Measurements from ENCODE around the gene PATJ. TPM values are rescaled to one million over a fixed set of nuclear protein-coding genes. Genes with fewer than 3 reads are reported as not detected.

PATJ gene
- polyA plus RNA-seq, 1 donor (not counting 4 experiments of a cell fraction or from before 2014, with no cell fraction given), result 28.1 TPM

GRCh38 chr1:61921435-61921834 lies 179.2 kb downstream of the PATJ start:
- no peaks in the 10 kb centered on the region for H3K27me3 ChIP-seq (ENCODE audit: control insufficient read depth, extremely low read depth, insufficient read depth, low read length)
- H2AFZ ChIP-seq (ENCODE audit: control insufficient read depth, low read length), result no peak overlapping the region
- H3K27ac ChIP-seq (ENCODE audit: control insufficient read depth, insufficient read depth, low read length), result no peak overlapping the region
- H3K4me1 ChIP-seq (ENCODE audit: control insufficient read depth, extremely low read depth, insufficient read depth, low read length), result no peaks in the 10 kb centered on the region
- TF ChIP-seq EZH2 (IDR thresholded peaks at IDR 0.05; ENCODE audit: low read length), result no peak
- TF ChIP-seq CTCF (optimal IDR thresholded peaks at IDR 0.05 in 1 of 3, IDR thresholded peaks at IDR 0.05 in 1 of 3, conservative IDR thresholded peaks at IDR 0.05 in 1 of 3; ENCODE audit: extremely low read depth in 1 of 3, insufficient read depth in 2 of 3, low read length in 3 of 3), result no peak
- no peaks in the 10 kb centered on the region for H3K79me2 ChIP-seq (ENCODE audit: control insufficient read depth, insufficient read depth, low read length)
- no peaks in the 10 kb centered on the region for H3K9me1 ChIP-seq (ENCODE audit: control insufficient read depth, extremely low read depth, insufficient read depth, low read length)
- DNase-seq (ENCODE audit: low read depth, low spot score), result no peak
- H3K9me3 ChIP-seq (ENCODE audit: control insufficient read depth, low read depth, low read length), result no peaks in the 10 kb centered on the region
- H3K4me2 ChIP-seq (ENCODE audit: control insufficient read depth, extremely low read depth, insufficient read depth, low read depth, low read length), result no peak overlapping the region
- H3K9ac ChIP-seq (ENCODE audit: control insufficient read depth, extremely low read depth, insufficient read depth, low read length), result no peak overlapping the region
- dilution Hi-C loops (cut with MboI; ENCODE audit: extremely low pct_ligation_motif_present, low sequenced_read_pairs), result no loop called here
- no peaks in the 10 kb centered on the region for H4K20me1 ChIP-seq (ENCODE audit: control insufficient read depth, extremely low read depth, insufficient read depth, low read length)
- no peak overlapping the region for H3K4me3 ChIP-seq (ENCODE audit: control insufficient read depth in 2 of 3, extremely low read depth in 1 of 3, insufficient read depth in 2 of 3, low read depth in 1 of 3, low read length in 3 of 3)
- peaks cover 12 to 16% of the 10 kb centered on the region in 2 experiments for H3K36me3 ChIP-seq (ENCODE audit: control insufficient read depth in 2 of 2, extremely low read depth in 1 of 2, insufficient read depth in 2 of 2, low read length in 2 of 2)
- no peak for FAIRE-seq

- H3K36me3 ChIP-seq (ENCODE audit: control insufficient read depth in 2 of 2, extremely low read depth in 1 of 2, insufficient read depth in 2 of 2, low read length in 2 of 2), result peaks cover 10 to 15% of the 10 kb centered on the region in 2 experiments
- H3K27ac ChIP-seq (ENCODE audit: control insufficient read depth, insufficient read depth, low read length), result no peak overlapping the region
- DNase-seq (ENCODE audit: low read depth, low spot score) (no peak), FAIRE-seq (no peak)
- H3K4me3 ChIP-seq (ENCODE audit: control insufficient read depth in 2 of 3, extremely low read depth in 1 of 3, insufficient read depth in 2 of 3, low read depth in 1 of 3, low read length in 3 of 3), result no peak overlapping the region
- H3K4me2 ChIP-seq (ENCODE audit: control insufficient read depth, extremely low read depth, insufficient read depth, low read depth, low read length), result no peak overlapping the region
- H3K9ac ChIP-seq (ENCODE audit: control insufficient read depth, extremely low read depth, insufficient read depth, low read length), result no peak overlapping the region
- no peaks in the 10 kb centered on the region for H3K79me2 ChIP-seq (ENCODE audit: control insufficient read depth, insufficient read depth, low read length)
- H2AFZ ChIP-seq (ENCODE audit: control insufficient read depth, low read length), result no peak overlapping the region
- H3K27me3 ChIP-seq (ENCODE audit: control insufficient read depth, extremely low read depth, insufficient read depth, low read length), result no peaks in the 10 kb centered on the region
- no peaks in the 10 kb centered on the region for H3K4me1 ChIP-seq (ENCODE audit: control insufficient read depth, extremely low read depth, insufficient read depth, low read length)
- no peaks in the 10 kb centered on the region for H3K9me3 ChIP-seq (ENCODE audit: control insufficient read depth, low read depth, low read length)
- no peaks in the 10 kb centered on the region for H3K9me1 ChIP-seq (ENCODE audit: control insufficient read depth, extremely low read depth, insufficient read depth, low read length)
- H4K20me1 ChIP-seq (ENCODE audit: control insufficient read depth, extremely low read depth, insufficient read depth, low read length), result no peaks in the 10 kb centered on the region
- dilution Hi-C loops (cut with MboI; ENCODE audit: extremely low pct_ligation_motif_present, low sequenced_read_pairs), result no loop called here
- no peak for TF ChIP-seq CTCF (optimal IDR thresholded peaks at IDR 0.05 in 1 of 3, IDR thresholded peaks at IDR 0.05 in 1 of 3, conservative IDR thresholded peaks at IDR 0.05 in 1 of 3; ENCODE audit: extremely low read depth in 1 of 3, insufficient read depth in 2 of 3, low read length in 3 of 3)
- no peak for TF ChIP-seq EZH2 (IDR thresholded peaks at IDR 0.05; ENCODE audit: low read length)
These were observed 180.7 kb downstream of the PATJ start for GRCh38 chr1:61922950-61923480.

Data from keratinocyte (primary cell).